Esophagus muscularis mucosa (tissue), 4 donors: Measurements from ENCODE around the gene RICTOR.

ENCODE experiments used
- EP300 ChIP-seq: sonication (generic); formaldehyde crosslinking; IDR thresholded peaks from one replicate; pipeline ENCODE4 v1.6.1; 2017; ENCODE audit warnings: antibody characterized with exemption
- POLR2A ChIP-seq: fragments of 450-650 bp; IDR thresholded peaks from one replicate; pipeline ENCODE4 v1.6.1; 2017; ENCODE audit warnings: antibody characterized with exemption, moderate library complexity, mild to moderate bottlenecking, low read depth
- POLR2AphosphoS5 ChIP-seq, 2 donors: sonication (generic); formaldehyde crosslinking; IDR thresholded peaks; one replicate each; pipeline ENCODE4 v1.6.1; 2017; ENCODE audit warnings: antibody characterized with exemption in 2 of 2
- TF ChIP-seq, protein P1 (sequence below), 3 experiments: fragments of 200-600 bp in 2 of 3; fragments of 450-650 bp in 1 of 3; sonication (generic) in 2 of 3; IDR thresholded peaks; one replicate each; pipeline ENCODE4 v1.5.1; 2017 to 2019; ENCODE audit warnings: antibody characterized with exemption in 3 of 3, mild to moderate bottlenecking in 2 of 3, moderate library complexity in 1 of 3

DNA sequence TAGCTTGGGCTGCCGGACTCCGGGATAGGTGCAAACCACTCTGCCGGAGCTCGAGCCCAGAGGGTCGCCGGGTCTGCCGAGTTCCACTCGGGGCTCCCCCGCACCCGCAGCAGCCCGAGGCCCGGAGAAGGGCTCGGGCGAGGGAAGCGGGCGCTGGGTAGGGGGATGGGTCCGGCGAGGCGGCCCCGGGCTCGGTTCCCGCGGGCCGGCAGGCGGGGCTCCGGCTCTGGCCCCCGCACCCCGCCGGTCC, 507 bp downstream of the RICTOR start:
- TF ChIP-seq POLR2A (no peak), POLR2AphosphoS5 (IDR thresholded peaks at IDR 0.05) (no peak), EP300 (no peak)
- TF ChIP-seq, protein P1, sequence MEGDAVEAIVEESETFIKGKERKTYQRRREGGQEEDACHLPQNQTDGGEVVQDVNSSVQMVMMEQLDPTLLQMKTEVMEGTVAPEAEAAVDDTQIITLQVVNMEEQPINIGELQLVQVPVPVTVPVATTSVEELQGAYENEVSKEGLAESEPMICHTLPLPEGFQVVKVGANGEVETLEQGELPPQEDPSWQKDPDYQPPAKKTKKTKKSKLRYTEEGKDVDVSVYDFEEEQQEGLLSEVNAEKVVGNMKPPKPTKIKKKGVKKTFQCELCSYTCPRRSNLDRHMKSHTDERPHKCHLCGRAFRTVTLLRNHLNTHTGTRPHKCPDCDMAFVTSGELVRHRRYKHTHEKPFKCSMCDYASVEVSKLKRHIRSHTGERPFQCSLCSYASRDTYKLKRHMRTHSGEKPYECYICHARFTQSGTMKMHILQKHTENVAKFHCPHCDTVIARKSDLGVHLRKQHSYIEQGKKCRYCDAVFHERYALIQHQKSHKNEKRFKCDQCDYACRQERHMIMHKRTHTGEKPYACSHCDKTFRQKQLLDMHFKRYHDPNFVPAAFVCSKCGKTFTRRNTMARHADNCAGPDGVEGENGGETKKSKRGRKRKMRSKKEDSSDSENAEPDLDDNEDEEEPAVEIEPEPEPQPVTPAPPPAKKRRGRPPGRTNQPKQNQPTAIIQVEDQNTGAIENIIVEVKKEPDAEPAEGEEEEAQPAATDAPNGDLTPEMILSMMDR (IDR thresholded peaks at IDR 0.05) = no peak
